ENCODE results near the gene POFUT1.
A peak's percentile ranks its signal among the peaks of the same experiment; 100 is the strongest.

POFUT1 gene

DNA sequence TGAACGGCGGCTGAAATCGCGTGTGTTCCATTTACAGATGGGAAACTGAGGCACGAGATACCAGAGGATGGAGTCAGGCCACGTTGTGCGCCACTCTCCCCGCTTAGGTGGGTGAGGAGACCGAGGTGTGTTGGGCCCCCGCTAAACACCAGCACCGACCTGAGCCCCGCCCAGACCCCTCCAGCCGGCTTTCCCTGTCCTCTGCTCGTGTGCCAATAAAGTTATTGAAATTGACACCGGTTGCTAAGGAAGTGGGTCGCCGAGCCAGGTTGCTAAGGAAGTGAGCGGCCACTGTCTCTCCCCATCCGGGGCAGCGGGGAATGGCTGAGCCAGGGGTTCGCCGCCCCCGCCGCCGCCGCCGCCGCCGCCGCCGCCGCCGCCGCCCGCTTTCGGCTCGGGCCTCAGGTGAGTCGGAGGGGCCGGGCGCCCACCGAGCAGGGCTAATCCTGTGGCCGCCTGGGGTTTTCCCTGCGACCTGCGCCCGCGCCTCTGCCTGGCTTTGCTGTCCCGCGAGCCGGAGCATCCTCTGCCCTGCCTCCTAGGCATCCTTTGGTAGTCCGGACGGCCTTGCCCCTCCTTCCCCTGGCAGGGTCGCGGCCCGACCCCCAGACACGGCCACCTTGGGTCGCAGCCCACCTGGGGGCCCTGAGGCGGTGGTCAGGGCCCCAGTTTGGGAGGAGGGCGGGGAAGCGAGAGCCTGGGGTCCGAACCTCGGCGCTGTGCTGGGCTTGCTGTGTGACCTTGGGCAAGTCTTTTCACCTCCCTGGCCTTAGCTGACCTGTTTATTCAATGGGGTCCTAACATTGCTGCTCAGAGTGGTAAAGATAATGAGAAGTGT is 69.9 kb downstream of the POFUT1 start, which contains the start of gene KIF3B:
KIF3B (plus strand) TSS at position 291 of the 838 bp plus-strand sequence. CDS start 32,127 bp downstream, outside the sequence.
- no peak for DNase-seq (ENCODE audit: low spot score)

- no peak for DNase-seq (ENCODE audit: low spot score)
Measured at GRCh38 chr20:32278199-32278643, 70.5 kb downstream of the POFUT1 start.

- DNase-seq (ENCODE audit: low spot score): no peak
Measured at GRCh38 chr20:32281711-32282110, 74.0 kb downstream of the POFUT1 start.

GRCh38 chr20:32282461-32282860 is 74.8 kb downstream of the POFUT1 start:
- DNase-seq (ENCODE audit: low spot score): no peak

- DNase-seq (ENCODE audit: low spot score): no peak
Measured at GRCh38 chr20:32285082-32285620, 77.5 kb downstream of the POFUT1 start.

- peak; percentile 39 for DNase-seq (ENCODE audit: low spot score)
Measured at GRCh38 chr20:32285621-32286371, 78.1 kb downstream of the POFUT1 start.

- no peak for DNase-seq (ENCODE audit: low spot score)
Measured at GRCh38 chr20:32287231-32287638, 79.6 kb downstream of the POFUT1 start.
